GM18508 (cell line): ENCODE measurements around the gene MAP1B.
"Not testable (repeated sequence)": the region's sequence is repeated elsewhere in the genome, so short reads cannot be mapped to it uniquely, and the experiment has no call there.

ENCODE experiments used
- ATAC-seq: cut with Tn5 transposase; IDR thresholded peaks from one replicate; pipeline ENCODE4 v1.9.1; 2021; ENCODE audit warnings: moderate number of reproducible peaks; ENCODE audit not compliant: insufficient read depth, unreplicated experiment

The MAP1B gene

DNA sequence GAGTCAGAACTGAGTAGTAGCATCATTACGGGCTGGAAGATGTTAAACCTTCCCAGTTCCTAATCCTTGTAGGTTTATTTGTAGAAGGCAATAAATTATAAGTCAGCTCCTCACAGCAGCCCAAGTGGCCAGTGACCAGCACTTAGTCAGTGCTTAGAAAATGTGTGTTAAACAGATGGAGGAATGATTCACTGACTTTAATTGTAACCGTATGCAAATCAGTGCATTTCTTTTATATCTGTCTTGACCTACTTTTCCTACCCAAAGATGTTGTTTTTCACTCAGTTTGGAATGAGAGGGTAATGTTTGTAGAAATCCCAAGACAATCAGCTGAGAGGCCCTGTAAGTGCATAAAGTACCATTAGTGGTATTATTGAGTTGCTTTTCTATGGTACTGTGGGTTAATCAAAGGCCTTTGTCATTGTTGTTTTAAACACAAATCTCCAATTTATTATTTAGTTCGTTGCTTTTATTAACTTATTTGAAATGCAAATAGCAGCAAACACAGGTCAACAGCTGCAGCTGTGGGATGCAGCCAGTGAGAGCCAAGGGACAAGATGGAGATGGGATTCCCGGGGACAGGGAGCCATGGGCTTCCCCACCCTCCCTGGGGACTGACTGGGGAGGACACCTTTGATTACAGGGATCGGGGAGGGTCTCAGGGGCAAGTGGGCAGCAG is 49.8 kb downstream of the MAP1B start:
- ATAC-seq: no peak

DNA sequence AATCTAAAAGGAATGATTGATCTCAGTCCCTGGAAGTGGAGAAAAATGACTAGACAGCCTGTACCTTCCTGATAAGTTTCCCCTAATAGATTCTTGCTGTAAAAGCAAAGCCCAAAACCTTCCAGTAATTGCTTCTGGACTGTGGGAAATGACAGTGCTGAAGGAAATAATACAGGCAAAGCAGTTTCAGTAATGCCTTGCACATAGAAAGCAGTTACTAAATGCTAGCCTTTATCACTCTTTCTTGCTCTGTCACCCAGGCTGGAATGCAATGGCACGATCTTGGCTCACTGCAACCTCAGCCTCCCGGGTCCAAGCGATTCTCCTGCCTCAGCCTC is 50.3 kb downstream of the MAP1B start:
- no peak for ATAC-seq

DNA sequence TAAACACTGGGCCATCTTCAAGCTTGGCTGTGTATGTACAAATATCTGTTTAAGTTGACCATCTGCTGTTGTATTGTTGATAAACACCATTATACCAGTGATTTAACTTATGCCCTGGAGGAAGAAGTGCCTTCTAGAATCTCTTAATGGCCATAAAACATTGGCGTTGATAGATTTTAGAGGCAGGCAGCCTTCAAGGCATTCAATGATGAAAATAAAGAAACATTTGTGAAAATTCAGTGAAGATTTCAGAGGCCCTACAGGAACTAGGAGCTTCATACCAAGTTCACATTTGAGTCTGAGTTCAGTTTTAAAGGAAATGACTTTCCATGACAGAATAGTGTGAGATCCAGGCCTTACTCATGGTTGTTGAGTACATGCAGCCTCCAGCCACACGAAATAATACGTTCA is 52.2 kb downstream of the MAP1B start:
- ATAC-seq: no peak

DNA sequence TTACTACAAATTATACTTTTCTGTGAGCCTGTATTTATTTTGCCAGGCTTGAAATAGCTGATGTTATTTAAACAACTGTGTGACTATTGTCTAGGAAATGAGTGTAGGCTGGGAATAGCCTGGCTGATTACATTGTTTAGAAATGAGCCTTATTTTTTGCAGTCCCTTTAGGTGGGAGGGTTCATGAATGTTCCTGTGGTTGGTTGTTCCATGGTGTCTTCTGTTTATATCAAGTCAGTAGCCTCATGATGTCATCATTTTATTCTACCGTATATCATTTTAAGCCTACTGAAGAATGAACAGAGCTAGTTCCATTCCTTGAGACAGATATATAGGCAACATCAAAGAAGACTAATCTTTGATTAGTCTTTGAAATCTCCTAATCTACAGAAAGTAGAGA is 53.1 kb downstream of the MAP1B start:
- no peak for ATAC-seq

DNA sequence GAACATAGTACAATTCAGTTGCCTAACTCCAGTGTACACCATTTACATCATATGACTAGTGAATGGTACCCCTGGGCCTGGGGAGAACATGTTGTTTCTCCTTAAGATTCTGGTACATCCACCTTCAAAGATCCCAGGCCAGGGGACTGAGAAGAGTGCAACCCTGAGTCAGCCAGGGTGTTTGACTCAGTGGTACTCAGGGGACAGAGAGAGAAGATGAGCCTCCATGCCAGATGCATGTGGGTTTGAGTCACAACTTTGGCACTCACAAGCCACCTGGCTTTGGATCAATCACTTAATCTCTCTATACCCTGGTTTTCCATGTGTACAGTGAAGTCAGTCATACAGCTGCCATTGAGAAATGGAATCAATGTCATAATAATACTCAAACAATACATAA is 53.7 kb downstream of the MAP1B start:
- no peak for ATAC-seq

DNA sequence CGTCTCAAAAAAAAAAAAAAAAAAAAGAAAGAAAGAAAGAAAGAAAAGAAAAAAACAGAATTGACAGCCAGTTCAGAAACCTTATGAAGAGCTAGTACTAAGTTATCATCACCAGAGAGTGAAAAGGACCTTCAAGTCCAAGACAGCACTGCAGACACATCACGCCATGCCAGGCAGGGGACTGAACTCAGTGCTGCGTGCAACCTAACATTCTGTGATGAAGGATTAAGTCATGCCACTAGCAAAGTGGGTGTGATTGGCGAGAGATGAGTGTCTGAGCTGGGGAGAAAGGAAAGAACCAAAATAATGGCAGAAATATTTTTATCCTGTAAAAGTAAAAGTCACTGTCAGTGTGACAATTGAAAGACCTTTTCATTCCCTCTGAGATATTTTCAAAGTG is 54.7 kb downstream of the MAP1B start:
- ATAC-seq: no peak

DNA sequence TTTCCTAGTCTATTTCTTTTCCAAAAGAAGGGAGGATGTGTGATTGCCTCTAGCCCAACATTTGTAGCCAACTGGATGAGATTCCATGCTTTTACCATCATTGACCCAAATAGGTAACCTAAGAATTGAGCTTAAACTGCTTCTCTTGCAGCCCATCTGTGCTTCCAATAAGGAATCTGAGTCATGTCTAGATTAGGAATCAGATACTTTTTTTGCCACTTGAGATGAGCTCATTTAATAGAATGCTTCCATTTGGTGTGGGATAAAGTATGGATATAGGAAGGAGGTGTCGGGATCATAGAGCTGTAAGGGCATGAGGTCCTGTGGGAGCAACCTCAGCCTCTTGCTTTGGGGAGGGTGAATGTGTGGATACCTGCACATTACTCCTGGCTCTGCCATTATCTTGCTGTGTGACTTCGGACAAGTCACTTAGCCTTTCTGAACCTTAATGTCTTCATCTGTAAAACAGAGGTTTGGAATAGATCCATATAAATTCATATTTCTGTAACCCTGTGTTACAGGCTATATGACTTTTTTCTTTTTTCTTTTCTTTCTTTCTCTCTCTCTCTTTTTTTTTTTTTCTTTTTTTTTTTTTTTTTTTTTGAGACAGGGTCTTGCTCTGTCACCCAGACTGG is 56.2 kb downstream of the MAP1B start:
- ATAC-seq: no peak

DNA sequence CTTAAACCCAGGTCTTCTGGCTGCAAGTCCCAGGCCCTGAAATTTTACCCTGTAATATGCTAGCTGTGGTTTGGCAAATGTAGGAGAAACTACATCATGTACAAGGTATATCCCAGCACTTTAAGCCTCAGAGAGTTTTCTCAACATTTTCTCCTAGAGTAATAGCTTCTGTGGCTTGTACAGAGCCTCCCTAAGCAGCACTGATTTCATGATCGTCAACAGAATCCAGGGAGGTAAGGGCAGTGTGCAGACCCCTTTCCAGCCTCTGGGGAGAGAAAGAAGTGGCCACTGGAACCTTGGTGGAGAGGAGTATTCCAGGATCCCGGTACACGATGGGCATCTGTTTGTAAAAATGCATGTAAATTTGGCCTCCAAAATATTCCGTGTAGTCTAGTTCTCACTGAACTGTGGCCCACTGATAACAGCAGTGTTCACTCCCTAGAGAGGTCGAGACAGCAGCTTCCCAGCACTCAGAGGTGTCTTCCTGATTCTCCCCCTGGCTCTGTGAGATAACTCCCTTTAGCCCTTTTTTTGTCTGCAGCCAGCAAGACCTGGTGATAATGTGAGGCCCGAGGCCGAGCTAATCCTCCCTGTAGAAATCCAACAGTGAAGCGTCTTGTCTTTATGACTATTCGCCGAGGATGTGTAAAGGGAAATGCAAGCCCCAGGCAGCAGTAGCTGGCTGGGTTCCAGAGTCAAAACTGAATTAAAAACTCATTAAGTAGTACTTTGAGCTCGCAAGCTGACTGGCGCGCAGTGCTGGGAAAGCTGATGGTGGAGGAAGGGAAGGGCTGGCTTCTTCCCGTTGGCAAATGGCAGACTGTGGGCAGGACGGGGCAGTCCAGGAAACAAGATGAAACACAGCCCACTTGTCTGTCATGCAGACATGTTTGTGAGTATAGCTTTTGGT is 59.0 kb downstream of the MAP1B start:
- ATAC-seq: no peak

DNA sequence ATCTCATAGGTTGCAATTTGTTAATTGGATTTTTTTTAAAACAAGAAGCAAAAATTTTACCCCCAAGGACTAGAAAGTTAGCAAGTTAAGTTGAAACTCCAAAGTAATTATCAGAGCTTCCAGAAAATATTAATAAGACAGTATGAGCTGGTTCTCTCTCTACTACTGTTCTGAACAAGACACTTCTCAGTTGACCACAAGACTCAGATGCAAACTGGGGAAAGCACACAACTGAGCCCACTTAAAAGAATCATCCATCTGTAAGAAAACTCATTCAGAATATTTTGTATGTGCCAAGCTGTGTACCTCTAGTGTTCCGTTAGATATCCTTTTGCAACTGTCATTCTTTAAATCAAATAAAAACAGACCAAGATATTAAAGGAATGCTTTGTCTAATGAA is 60.0 kb downstream of the MAP1B start:
- no peak for ATAC-seq

DNA sequence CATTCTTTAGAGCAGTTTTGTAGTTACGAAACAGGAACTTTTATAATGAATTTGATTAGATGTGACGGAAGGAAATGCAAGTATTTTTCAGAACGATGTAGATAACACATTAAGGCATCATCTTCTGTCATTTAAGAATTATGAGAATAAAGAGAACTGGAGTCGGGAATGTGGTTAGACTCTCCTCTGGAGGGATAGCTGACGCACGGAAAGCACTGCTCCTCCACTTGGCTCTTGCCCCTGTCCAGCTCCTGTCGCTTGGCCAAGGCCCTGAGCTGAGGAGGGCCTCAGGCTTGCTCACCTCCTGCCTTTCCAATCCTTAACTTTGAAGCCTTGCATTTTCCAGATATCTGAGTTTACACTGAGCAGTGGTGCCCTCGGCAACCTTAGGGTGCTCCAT is 60.5 kb downstream of the MAP1B start:
- ATAC-seq: no peak

DNA sequence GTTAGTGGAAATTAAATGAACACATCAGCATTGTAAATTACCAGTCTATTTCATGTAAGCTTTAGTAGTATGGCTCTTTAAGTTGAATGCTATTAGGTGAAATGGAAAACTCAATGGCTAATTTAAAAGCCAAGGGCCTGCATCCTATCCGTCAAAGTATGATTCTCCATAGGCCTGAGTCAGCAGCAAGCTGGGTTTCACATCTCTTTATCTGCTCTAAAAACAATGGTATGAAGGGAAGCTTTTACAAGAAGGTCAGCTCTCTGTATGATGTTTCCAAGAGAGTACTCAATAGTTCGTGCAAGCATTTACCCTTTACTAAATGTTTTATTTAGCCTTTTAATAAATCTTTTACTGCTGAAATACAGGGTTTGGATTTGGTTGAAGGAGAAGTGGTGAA is 62.8 kb downstream of the MAP1B start:
- ATAC-seq: no peak

DNA sequence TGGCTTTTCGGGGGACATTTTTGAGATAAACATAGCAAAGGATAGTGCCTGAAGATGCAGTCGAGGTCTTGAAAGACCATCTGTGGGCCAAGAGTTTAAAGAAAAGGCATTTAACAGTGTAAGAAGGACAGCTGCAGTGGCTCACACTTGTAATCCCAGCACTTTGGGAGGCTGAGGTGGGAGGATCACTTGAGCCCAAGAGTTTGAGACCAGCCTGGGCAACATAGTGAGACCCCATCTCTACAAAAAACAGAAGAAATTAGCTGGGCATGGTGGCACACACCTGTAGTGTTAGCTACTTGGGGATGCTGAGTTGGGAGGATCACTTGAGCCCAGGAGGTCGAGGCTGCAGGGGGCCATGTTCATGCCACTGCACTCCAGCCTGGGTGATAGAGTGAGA is 63.9 kb downstream of the MAP1B start:
- not testable (repeated sequence) for ATAC-seq

DNA sequence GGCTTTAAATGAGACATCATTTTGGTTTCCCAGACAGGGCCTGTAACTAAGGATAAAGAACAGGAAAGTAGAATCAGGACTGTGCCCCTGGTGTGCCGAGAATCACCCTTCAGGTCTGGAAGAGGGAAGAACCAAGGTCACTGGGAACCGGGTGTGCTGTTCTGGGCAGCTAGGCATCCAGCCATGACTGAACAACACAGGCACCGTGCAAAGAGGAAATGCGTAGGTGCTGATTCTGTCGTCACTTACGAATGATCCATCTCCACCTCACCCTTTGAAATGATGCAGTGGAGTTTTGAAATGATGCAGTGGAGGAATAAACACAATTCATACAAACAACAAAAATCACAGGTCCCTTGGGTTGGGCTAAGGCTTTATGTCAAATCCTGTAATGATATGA is 64.4 kb downstream of the MAP1B start:
- ATAC-seq: no peak

DNA sequence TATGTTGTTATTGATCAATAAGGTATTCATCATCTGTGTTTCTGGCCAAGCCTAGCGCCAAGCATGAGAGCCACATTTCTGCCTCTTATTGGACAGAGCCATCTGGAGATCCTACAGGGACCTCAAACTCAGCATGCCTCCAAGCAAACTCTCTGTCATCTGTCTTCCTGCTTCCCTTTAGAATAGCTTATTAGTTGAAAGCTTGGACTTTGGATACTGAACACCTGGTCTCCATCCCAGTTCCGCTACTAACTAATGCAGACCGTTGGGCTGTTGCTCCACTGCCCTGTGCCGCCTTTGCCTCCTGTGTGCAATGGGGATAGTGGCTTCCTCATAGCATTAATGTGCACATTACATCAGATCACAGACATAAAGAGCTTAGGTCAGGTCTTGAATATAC is 65.5 kb downstream of the MAP1B start:
- no peak for ATAC-seq

DNA sequence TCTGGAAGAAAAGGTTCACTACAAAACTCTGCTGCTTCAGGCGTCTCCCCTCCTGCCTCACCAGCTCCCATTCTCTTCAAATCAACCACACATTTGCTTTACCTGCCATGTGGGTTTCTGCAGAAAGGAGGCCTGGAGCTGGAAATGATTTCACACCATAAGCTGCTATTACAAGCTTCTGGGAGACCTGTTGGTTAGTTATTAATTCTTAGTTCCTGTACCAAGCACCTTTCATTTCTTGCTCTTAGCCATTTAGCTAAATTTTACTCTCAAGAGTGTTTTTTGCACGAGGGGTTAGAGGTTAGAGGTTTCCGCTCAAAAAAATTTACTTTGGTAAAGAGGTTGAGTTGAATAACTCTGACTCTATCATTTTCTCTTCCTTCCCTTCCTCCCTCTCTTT is 70.3 kb downstream of the MAP1B start:
- ATAC-seq: no peak

DNA sequence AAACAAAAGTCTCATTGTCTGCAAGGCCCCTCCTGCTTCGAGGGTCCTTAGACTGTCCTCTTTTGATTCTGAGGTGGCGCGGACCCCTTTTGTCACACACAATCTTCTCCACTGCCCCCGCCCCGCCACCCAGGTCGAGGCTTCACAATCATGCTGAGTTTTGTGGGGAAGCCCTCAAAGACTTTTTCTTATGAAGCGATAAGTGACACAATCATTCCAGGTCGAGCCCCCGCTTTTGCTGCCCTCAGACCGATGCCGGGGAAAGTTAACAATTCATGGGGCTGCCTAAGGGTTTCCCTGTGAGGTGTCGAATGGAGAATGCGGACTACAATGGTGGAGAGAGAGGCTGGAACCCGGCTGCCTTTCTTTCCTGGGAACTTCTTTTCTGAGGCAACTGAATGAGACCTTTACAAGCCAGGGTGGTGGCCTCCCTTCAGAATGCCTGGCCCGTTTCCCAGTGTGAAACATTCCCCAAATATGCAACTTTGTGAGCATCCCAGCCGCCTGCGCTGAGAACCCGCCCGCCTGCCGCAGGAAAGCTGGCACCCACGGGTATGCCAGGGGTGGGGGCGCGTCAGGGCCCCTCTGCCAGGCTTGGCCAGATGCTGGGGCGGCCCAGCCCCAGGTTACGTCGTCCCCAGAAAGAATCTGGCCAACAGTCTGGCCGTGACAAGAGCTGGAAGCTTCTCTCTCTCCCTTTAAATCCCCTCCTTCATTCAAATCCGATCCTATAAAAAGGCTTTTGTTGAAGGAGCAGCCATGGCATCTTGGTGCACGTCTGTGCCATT is 71.9 kb downstream of the MAP1B start:
- no peak for ATAC-seq

DNA sequence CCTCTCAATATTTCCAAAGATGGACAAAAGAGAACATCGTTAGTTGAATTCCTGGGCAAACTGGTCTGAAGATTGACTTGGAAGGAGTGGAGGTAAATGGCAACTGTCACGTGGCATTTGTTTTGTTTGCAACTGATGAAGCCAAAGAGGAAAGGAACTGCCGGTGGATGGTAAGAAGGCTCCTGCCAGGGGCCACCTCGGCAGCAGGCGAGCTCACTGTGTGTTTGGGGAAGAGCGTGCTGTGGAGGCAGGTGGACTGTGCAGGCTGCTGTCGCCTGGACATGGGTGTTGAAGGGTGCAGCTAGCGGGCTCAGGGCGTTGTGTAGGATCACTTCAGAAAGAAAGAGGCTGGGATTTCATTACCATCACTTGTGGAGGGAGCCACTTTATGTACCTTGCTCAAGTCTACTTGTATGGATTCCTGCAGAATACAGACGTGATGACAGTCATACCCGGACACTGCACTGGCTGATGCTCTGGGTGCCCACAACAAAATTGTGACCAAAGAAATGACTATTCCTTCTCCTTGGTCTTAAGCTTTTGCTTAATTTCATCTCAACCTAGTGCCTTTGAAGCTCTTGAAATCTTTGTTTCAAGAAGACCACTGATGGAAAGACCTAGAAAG is 72.7 kb downstream of the MAP1B start:
- no peak for ATAC-seq

DNA sequence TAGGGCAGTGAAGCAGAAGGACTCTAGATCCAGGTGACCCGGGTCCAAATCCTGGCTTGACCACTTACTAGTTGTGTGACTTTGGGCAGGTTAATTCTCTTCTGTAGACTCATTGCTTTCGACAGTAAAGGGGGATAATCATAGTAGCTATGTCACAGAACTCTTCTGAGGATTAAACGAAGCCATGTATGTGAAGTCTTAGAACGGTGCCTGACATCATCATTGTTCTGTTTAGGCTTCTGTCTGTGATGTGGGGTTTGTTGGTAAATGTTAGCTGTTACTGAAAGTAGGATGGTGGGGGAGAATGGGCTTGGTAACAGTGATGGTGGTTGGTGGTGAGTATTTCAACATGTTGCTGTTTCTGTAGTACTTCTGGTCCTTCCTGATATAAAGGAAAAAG is 73.7 kb downstream of the MAP1B start:
- no peak for ATAC-seq

DNA sequence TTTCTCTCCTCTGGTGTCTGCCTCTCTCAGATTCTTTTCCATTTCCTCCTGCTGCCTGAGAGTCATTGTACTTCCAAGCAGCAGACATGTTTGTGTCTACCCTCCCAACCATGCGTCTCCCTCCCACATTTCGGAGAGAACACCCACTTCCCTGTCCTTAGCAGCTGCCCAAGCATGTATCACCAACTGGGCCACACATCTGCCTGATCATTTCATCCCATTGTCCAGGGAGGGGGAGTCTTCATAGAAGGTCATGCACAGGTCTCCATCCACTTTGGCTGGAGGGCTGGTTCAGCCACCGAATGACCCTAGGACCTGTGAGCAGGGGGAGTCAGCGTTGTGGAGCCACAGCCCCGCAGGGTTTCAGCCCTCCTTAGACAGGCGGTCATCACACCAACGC is 75.4 kb downstream of the MAP1B start:
- no peak for ATAC-seq

DNA sequence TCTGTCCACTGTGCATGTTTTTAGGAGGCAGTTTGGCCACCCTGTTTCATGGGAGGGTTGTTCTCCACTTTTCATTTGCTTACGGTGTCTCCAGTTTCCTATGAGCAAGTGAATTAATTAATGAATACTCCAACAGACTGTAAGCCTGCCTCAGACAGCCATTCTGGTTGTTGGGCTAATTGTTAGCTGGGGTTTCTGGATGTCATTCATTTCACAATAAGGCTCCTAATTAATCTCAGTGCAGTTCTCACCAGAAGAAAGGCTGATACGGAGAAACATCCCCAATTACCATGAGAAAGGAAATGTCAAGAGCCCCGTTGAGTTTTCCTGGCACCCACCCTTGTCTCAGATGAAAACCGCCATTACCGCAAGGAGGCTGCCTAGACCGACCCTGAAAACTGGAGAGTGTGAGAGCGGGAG is 75.8 kb downstream of the MAP1B start:
- no peak for ATAC-seq
